HepG2 (cell line): Measurements from ENCODE around the gene TTC23L. TPM values are rescaled to one million over a fixed set of nuclear protein-coding genes. Genes with fewer than 3 reads are reported as not detected.

Source experiments
- BHLHE40 ChIP-seq: IDR thresholded peaks from 2 replicates; pipeline ENCODE4 v1.6.1; 2011; ENCODE audit warnings: low read length, improper control_type of control experiment
- GABPB1 ChIP-seq: IDR thresholded peaks from 2 replicates; pipeline ENCODE4 v1.6.1; 2016; ENCODE audit warnings: mild to moderate bottlenecking, missing genetic modification reagents, moderate library complexity, missing compliant biosample characterization
- HDAC1 ChIP-seq: sonication (generic); formaldehyde crosslinking; IDR thresholded peaks from 2 replicates; pipeline ENCODE4 v1.5.1; 2020; ENCODE audit warnings: mild to moderate bottlenecking, missing genetic modification reagents
- KDM4B ChIP-seq: sonication (generic); formaldehyde crosslinking; IDR thresholded peaks from 2 replicates; pipeline ENCODE4 v1.4.0; 2020; ENCODE audit warnings: missing genetic modification reagents
- NR2F2 ChIP-seq: IDR thresholded peaks from 2 replicates; pipeline ENCODE4 v1.6.1; 2012; ENCODE audit warnings: low read depth, inconsistent platforms, borderline replicate concordance
- NR3C1 ChIP-seq: sonication (generic); formaldehyde crosslinking; IDR thresholded peaks from 2 replicates; pipeline ENCODE4 v1.4.0; 2020; ENCODE audit warnings: missing genetic modification reagents
- RFXANK ChIP-seq: IDR thresholded peaks from 2 replicates; pipeline ENCODE4 v1.6.1; 2016
- TBP ChIP-seq: sonication (generic); formaldehyde crosslinking; IDR thresholded peaks from 2 replicates; pipeline ENCODE4 v1.5.0; 2020; ENCODE audit warnings: missing genetic modification reagents
- THRA ChIP-seq: sonication (generic); formaldehyde crosslinking; IDR thresholded peaks from 2 replicates; pipeline ENCODE4 v1.4.0; 2020; ENCODE audit warnings: missing genetic modification reagents, borderline replicate concordance
- ZKSCAN1 ChIP-seq: fragments of 150-350 bp; IDR thresholded peaks from 2 replicates; pipeline ENCODE4 v1.6.1; 2014; ENCODE audit warnings: low read length
- ZKSCAN8 ChIP-seq: IDR thresholded peaks from 2 replicates; pipeline ENCODE4 v1.6.1; 2016; ENCODE audit warnings: borderline replicate concordance, missing genetic modification reagents, missing compliant biosample characterization
- ZNF318 ChIP-seq: sonication (generic); formaldehyde crosslinking; IDR thresholded peaks from 2 replicates; pipeline ENCODE4 v1.4.0; 2020; ENCODE audit warnings: mild to moderate bottlenecking, missing genetic modification reagents
- ZSCAN30 ChIP-seq: sonication (generic); formaldehyde crosslinking; IDR thresholded peaks from 2 replicates; pipeline ENCODE4 v1.5.0; 2020; ENCODE audit warnings: mild to moderate bottlenecking, missing genetic modification reagents
- polyA plus RNA-seq, 8 experiments: library from polyadenylated mRNA; depleted of rRNA in 3 of 8; stranded (reverse) in 7 of 8; unstranded in 1 of 8; fragments of >200 nt; fragmentation: Illumina TruSeq in 4 of 8; extraction: Trizol in 4 of 8; gene quantifications; 2 replicates each; pipeline versions ENCODE4 v1.2.1 to v1.2.3, GENCODE V29; 2011 to 2016; ENCODE audit warnings: low read depth in 4 of 8, missing spikeins in 1 of 8, mixed read lengths in 1 of 8; ENCODE audit not compliant: insufficient read depth in 1 of 8
- total RNA-seq, 5 experiments: library from RNA; depleted of rRNA; stranded (reverse); fragments of >200 nt; fragmentation: Illumina TruSeq; extraction: Trizol; gene quantifications; 2 replicates each; pipeline ENCODE4 v1.2.3, GENCODE V29; 2016; ENCODE audit warnings: low read depth in 1 of 5
- TF ChIP-seq, protein P1 (sequence below): sonication (generic); formaldehyde crosslinking; IDR thresholded peaks from 2 replicates; pipeline ENCODE4 v1.4.0; 2020; ENCODE audit warnings: missing genetic modification reagents, borderline replicate concordance
- TF ChIP-seq, protein P2 (sequence below): sonication (generic); formaldehyde crosslinking; IDR thresholded peaks from 2 replicates; pipeline ENCODE4 v1.9.0; 2021; ENCODE audit warnings: missing genetic modification reagents, borderline replicate concordance

The TTC23L gene
- total and polyA plus RNA-seq, 2 of the 13 experiments (the other 11 are each of a cell fraction or from before 2014, with no cell fraction given): 0.37 to 1.4 TPM

- TF ChIP-seq THRA (CRISPR knock-in tag): peak; percentile 38; the same call in 1 of the 2 replicates
- TF ChIP-seq KDM4B: no peak
- TF ChIP-seq ZSCAN30: no peak
- TF ChIP-seq ZNF318 (CRISPR knock-in tag): no peak
- TF ChIP-seq GABPB1 (CRISPR knock-in tag): no peak
- peak; percentile 56 for TF ChIP-seq HDAC1
- TF ChIP-seq NR2F2: no peak
- TF ChIP-seq NR3C1 (CRISPR knock-in tag): no peak
- TF ChIP-seq ZKSCAN1: no peak
- TF ChIP-seq BHLHE40: no peak
- TF ChIP-seq RFXANK (CRISPR knock-in tag): no peak
- TF ChIP-seq ZKSCAN8 (CRISPR knock-in tag): no peak
- no peak for TF ChIP-seq TBP (CRISPR knock-in tag)
- TF ChIP-seq, protein P1, sequence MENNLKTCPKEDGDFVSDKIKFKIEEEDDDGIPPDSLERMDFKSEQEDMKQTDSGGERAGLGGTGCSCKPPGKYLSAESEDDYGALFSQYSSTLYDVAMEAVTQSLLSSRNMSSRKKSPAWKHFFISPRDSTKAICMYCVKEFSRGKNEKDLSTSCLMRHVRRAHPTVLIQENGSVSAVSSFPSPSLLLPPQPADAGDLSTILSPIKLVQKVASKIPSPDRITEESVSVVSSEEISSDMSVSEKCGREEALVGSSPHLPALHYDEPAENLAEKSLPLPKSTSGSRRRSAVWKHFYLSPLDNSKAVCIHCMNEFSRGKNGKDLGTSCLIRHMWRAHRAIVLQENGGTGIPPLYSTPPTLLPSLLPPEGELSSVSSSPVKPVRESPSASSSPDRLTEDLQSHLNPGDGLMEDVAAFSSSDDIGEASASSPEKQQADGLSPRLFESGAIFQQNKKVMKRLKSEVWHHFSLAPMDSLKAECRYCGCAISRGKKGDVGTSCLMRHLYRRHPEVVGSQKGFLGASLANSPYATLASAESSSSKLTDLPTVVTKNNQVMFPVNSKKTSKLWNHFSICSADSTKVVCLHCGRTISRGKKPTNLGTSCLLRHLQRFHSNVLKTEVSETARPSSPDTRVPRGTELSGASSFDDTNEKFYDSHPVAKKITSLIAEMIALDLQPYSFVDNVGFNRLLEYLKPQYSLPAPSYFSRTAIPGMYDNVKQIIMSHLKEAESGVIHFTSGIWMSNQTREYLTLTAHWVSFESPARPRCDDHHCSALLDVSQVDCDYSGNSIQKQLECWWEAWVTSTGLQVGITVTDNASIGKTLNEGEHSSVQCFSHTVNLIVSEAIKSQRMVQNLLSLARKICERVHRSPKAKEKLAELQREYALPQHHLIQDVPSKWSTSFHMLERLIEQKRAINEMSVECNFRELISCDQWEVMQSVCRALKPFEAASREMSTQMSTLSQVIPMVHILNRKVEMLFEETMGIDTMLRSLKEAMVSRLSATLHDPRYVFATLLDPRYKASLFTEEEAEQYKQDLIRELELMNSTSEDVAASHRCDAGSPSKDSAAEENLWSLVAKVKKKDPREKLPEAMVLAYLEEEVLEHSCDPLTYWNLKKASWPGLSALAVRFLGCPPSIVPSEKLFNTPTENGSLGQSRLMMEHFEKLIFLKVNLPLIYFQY (CRISPR knock-in tag): no peak
- TF ChIP-seq, protein P2, sequence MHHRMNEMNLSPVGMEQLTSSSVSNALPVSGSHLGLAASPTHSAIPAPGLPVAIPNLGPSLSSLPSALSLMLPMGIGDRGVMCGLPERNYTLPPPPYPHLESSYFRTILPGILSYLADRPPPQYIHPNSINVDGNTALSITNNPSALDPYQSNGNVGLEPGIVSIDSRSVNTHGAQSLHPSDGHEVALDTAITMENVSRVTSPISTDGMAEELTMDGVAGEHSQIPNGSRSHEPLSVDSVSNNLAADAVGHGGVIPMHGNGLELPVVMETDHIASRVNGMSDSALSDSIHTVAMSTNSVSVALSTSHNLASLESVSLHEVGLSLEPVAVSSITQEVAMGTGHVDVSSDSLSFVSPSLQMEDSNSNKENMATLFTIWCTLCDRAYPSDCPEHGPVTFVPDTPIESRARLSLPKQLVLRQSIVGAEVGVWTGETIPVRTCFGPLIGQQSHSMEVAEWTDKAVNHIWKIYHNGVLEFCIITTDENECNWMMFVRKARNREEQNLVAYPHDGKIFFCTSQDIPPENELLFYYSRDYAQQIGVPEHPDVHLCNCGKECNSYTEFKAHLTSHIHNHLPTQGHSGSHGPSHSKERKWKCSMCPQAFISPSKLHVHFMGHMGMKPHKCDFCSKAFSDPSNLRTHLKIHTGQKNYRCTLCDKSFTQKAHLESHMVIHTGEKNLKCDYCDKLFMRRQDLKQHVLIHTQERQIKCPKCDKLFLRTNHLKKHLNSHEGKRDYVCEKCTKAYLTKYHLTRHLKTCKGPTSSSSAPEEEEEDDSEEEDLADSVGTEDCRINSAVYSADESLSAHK: no peak
These were observed 50.4 kb downstream of the TTC23L start (continued) for GRCh38 chr5:34889394-34889793.
